Mesendoderm (in vitro differentiated cells): ENCODE measurements around the gene DBP.

Source experiments
- DNase-seq: peaks from one replicate; pipeline ENCODE4 v3.0.0; 2013
- H2AK5ac ChIP-seq: 2 replicates; pipeline ENCODE4 v1.6.1; 2013; ENCODE audit warnings: low read length, inconsistent platforms
- H2BK120ac ChIP-seq: 2 replicates; pipeline ENCODE4 v1.6.1; 2013; ENCODE audit warnings: low read depth, mild to moderate bottlenecking, low read length, moderate library complexity, mixed read lengths
- H2BK15ac ChIP-seq: replicated peaks from 2 replicates; pipeline ENCODE4 v1.6.1; 2013; ENCODE audit warnings: low read depth, mild to moderate bottlenecking, moderate library complexity
- H2BK5ac ChIP-seq: 2 replicates; pipeline ENCODE4 v1.6.1; 2013; ENCODE audit warnings: low read length, inconsistent platforms
- H3K18ac ChIP-seq: 2 replicates; pipeline ENCODE4 v1.6.1; 2013; ENCODE audit warnings: mild to moderate bottlenecking, low read length, mixed read lengths
- H3K23ac ChIP-seq: one replicate; pipeline ENCODE4 v1.6.1; 2013; ENCODE audit warnings: low read length
- H3K27ac ChIP-seq: 2 replicates; pipeline ENCODE4 v1.5.1; 2013; ENCODE audit warnings: low read depth, mild to moderate bottlenecking, inconsistent platforms, low read length, moderate library complexity
- H3K27me3 ChIP-seq: 2 replicates; pipeline ENCODE4 v1.6.1; 2013; ENCODE audit warnings: low read length, control low read depth, mild to moderate bottlenecking, inconsistent platforms; ENCODE audit not compliant: insufficient read depth, poor library complexity
- H3K36me3 ChIP-seq: 2 replicates; pipeline ENCODE4 v1.6.1; 2013; ENCODE audit warnings: low read length, inconsistent platforms; ENCODE audit not compliant: control insufficient read depth, insufficient read depth
- H3K4ac ChIP-seq: one replicate; pipeline ENCODE4 v1.6.1; 2013; ENCODE audit warnings: low read depth, mild to moderate bottlenecking, low read length, moderate library complexity
- H3K4me1 ChIP-seq: 2 replicates; pipeline ENCODE4 v1.6.1; 2013; ENCODE audit warnings: low read depth, low read length, inconsistent platforms; ENCODE audit not compliant: control insufficient read depth
- H3K4me2 ChIP-seq: 2 replicates; pipeline ENCODE4 v1.6.1; 2013; ENCODE audit warnings: low read length
- H3K4me3 ChIP-seq: 2 replicates; pipeline ENCODE4 v1.5.1; 2013; ENCODE audit warnings: mild to moderate bottlenecking, low read length
- H3K56ac ChIP-seq: one replicate; pipeline ENCODE4 v1.6.1; 2013; ENCODE audit warnings: low read length
- H3K79me1 ChIP-seq: 2 replicates; pipeline ENCODE4 v1.6.1; 2013; ENCODE audit warnings: low read length, inconsistent platforms
- H3K79me2 ChIP-seq: 2 replicates; pipeline ENCODE4 v1.6.1; 2013; ENCODE audit warnings: mild to moderate bottlenecking, low read length; ENCODE audit not compliant: control insufficient read depth, insufficient read depth
- H3K9ac ChIP-seq: 2 replicates; pipeline ENCODE4 v1.6.1; 2013; ENCODE audit warnings: low read length, inconsistent platforms
- H4K5ac ChIP-seq: one replicate; pipeline ENCODE4 v1.6.1; 2013; ENCODE audit warnings: low read length
- H4K8ac ChIP-seq: one replicate; pipeline ENCODE4 v1.6.1; 2013; ENCODE audit warnings: low read depth, mild to moderate bottlenecking, control low read depth, low read length, moderate library complexity
- WGBS: extraction: QIAGEN DNeasy Blood & Tissue Kit; methylation state at CpG from one replicate; pipeline ENCODE4 v1.1.7; 2013; ENCODE audit warnings: low lambda C conversion rate, missing lambda C conversion rate; ENCODE audit not compliant: insufficient coverage; ENCODE audit errors: extremely low coverage; 5-methylcytosine and 5-hydroxymethylcytosine counted together

Gene DBP

GRCh38 chr19:48670699-48671445 lies 33.7 kb upstream of the DBP start:
- H3K4me2 ChIP-seq: no peak overlapping the region
- no peak overlapping the region for H3K56ac ChIP-seq
- H3K4me1 ChIP-seq: no peaks in the 10 kb centered on the region
- H4K5ac ChIP-seq: no peak overlapping the region
- no peak overlapping the region for H3K23ac ChIP-seq
- H3K36me3 ChIP-seq: no peaks in the 10 kb centered on the region
- H2BK120ac ChIP-seq: no peak overlapping the region
- no peak overlapping the region for H2BK5ac ChIP-seq
- no peak overlapping the region for H3K9ac ChIP-seq
- no peak overlapping the region for H4K8ac ChIP-seq
- H3K4ac ChIP-seq: no peak overlapping the region
- H2BK15ac ChIP-seq: no peak overlapping the region
- H3K27ac ChIP-seq: no peak overlapping the region
- WGBS: no CpG with 5 or more reads among the region's 21 CpGs
- no peak overlapping the region for H2AK5ac ChIP-seq
- H3K79me1 ChIP-seq: no peaks in the 10 kb centered on the region
- H3K27me3 ChIP-seq: no peaks in the 10 kb centered on the region
- DNase-seq: no peak
- no peaks in the 10 kb centered on the region for H3K79me2 ChIP-seq
- H3K4me3 ChIP-seq: no peak overlapping the region
- no peak overlapping the region for H3K18ac ChIP-seq

- Histone ChIP-seq H2BK5ac (no peak overlapping the region), H4K8ac (no peak overlapping the region), H3K18ac (no peak overlapping the region), H3K4me1 (no peaks in the 10 kb centered on the region), H2AK5ac (no peak overlapping the region), H2BK15ac (no peak overlapping the region), H3K27ac (no peak overlapping the region), H3K79me2 (no peaks in the 10 kb centered on the region), H3K79me1 (no peaks in the 10 kb centered on the region), H3K9ac (no peak overlapping the region), H3K27me3 (no peaks in the 10 kb centered on the region), H3K4me3 (no peak overlapping the region), H4K5ac (no peak overlapping the region), H2BK120ac (no peak overlapping the region), H3K4ac (no peak overlapping the region), H3K56ac (no peak overlapping the region), H3K36me3 (no peaks in the 10 kb centered on the region), H3K4me2 (no peak overlapping the region), H3K23ac (no peak overlapping the region)
- WGBS: no CpG with 5 or more reads among the region's 26 CpGs
- DNase-seq: no peak
Observed at GRCh38 chr19:48669903-48670668, 32.9 kb upstream of the DBP start.

- H3K18ac ChIP-seq: no peak overlapping the region
- no peak overlapping the region for H3K56ac ChIP-seq
- WGBS: no CpG with 5 or more reads among the region's 2 CpGs
- H3K36me3 ChIP-seq: no peaks in the 10 kb centered on the region
- no peaks in the 10 kb centered on the region for H3K79me2 ChIP-seq
- no peak overlapping the region for H4K8ac ChIP-seq
- H3K4me1 ChIP-seq: no peaks in the 10 kb centered on the region
- no peak overlapping the region for H3K4me2 ChIP-seq
- H3K4me3 ChIP-seq: no peak overlapping the region
- DNase-seq: no peak
- no peak overlapping the region for H3K4ac ChIP-seq
- no peak overlapping the region for H3K9ac ChIP-seq
- H2AK5ac ChIP-seq: no peak overlapping the region
- H4K5ac ChIP-seq: no peak overlapping the region
- H3K79me1 ChIP-seq: no peaks in the 10 kb centered on the region
- no peak overlapping the region for H2BK15ac ChIP-seq
- no peak overlapping the region for H2BK120ac ChIP-seq
- H3K23ac ChIP-seq: no peak overlapping the region
- no peak overlapping the region for H2BK5ac ChIP-seq
- H3K27ac ChIP-seq: no peak overlapping the region
- H3K27me3 ChIP-seq: no peaks in the 10 kb centered on the region
Observed at GRCh38 chr19:48668761-48669160, 31.6 kb upstream of the DBP start.

- no peak for DNase-seq
- Histone ChIP-seq H3K4ac (no peak overlapping the region), H3K27ac (no peak overlapping the region), H3K4me1 (no peaks in the 10 kb centered on the region), H2BK120ac (no peak overlapping the region), H2AK5ac (no peak overlapping the region), H3K23ac (no peak overlapping the region), H3K4me2 (no peak overlapping the region), H3K9ac (no peak overlapping the region), H3K18ac (no peak overlapping the region), H4K5ac (no peak overlapping the region), H2BK5ac (no peak overlapping the region), H3K36me3 (no peaks in the 10 kb centered on the region), H3K56ac (no peak overlapping the region), H3K79me2 (no peaks in the 10 kb centered on the region), H4K8ac (no peak overlapping the region), H3K4me3 (no peak overlapping the region), H3K27me3 (no peaks in the 10 kb centered on the region), H2BK15ac (no peak overlapping the region), H3K79me1 (no peaks in the 10 kb centered on the region)
- WGBS: no CpG with 5 or more reads among the region's 3 CpGs
Observed at GRCh38 chr19:48668332-48668731, 31.2 kb upstream of the DBP start.

- WGBS: no CpG with 5 or more reads among the region's 6 CpGs
- no peaks in the 10 kb centered on the region for H3K79me1 ChIP-seq
- no peak overlapping the region for H3K56ac ChIP-seq
- no peak overlapping the region for H3K4ac ChIP-seq
- H3K4me2 ChIP-seq: no peak overlapping the region
- no peak for DNase-seq
- H3K27ac ChIP-seq: no peak overlapping the region
- no peak overlapping the region for H2BK120ac ChIP-seq
- no peak overlapping the region for H4K5ac ChIP-seq
- no peak overlapping the region for H3K18ac ChIP-seq
- H2BK5ac ChIP-seq: no peak overlapping the region
- no peaks in the 10 kb centered on the region for H3K4me1 ChIP-seq
- no peak overlapping the region for H2AK5ac ChIP-seq
- H3K27me3 ChIP-seq: no peaks in the 10 kb centered on the region
- H3K23ac ChIP-seq: no peak overlapping the region
- no peak overlapping the region for H4K8ac ChIP-seq
- H3K79me2 ChIP-seq: no peaks in the 10 kb centered on the region
- H3K4me3 ChIP-seq: no peak overlapping the region
- H3K9ac ChIP-seq: no peak overlapping the region
- H2BK15ac ChIP-seq: no peak overlapping the region
- H3K36me3 ChIP-seq: no peaks in the 10 kb centered on the region
Observed at GRCh38 chr19:48665786-48666185, 28.6 kb upstream of the DBP start.
